ENCODE measurements around the gene LCNL1. TPM values are rescaled to one million over a fixed set of nuclear protein-coding genes. Genes with fewer than 3 reads are reported as not detected.

LCNL1 gene
- total RNA-seq, 1 donor from 2014 or later = not detected

DNA sequence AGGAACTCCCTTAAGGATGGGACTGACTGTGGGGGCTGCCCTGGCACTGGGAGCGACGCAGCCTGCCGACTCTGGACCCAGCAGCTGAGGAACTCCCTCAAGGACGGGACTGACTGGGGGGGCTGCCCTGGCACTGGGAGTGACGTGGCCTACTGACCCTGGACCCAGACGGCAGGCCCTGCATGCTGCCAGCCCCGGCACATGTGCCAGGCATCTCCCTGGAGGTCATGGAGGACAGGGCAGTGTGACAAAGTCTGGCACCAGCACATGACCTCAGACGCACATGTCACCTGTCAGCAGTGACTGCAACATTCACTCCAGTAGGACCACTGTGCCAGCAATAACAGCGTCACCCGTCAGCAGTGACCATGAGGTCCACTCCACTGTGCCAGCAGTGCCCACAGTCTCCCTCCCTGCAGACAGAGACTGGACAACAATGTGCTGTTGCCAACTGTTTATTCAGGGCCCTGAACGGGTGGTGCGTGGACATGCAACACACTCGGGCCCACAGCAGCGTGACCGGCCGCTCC is 42.7 kb upstream of the LCNL1 start:
- DNase-seq (ENCODE audit: low read depth) = no peak
- no peak overlapping the region for H3K4me3 ChIP-seq (ENCODE audit: low read depth, low read length)
- no peak for TF ChIP-seq CTCF (conservative IDR thresholded peaks at IDR 0.05; ENCODE audit: low read depth, low read length)

DNA sequence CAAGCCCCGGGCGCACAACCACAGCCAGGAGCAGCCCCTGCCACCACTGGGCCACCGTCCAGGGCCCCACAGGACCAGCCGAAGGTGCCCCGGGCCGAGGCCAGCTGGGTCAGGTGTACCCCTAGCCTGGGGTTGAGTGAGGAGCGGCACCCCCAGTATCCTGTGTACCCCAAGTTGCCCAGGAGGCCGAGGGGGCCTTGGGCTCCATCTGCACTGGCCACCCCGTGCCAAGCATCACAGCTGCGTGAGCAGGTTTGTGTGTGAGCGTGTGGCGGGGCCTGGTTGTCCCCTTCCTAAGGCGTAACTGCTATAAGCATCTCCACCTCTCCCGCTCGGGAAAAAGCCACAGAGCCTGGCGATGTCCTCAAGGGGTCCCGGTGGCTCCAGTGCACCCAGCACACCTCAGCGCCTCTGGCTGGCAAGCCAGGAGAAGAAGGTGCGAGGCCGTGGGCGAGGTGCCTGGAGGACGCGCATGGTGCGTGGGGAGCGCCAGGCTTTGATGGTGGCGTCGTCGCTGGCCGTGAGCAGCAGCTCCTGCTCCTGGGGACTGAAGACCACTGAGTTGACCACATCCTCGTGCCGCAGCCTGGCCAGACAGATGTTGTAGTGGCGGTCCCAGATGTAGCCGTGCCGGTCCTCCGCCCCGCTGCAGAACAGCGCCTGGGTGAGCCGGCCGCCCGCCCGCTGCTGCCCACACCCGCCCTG is 42.1 kb upstream of the LCNL1 start:
- no peak for DNase-seq (ENCODE audit: low read depth)
- TF ChIP-seq CTCF (conservative IDR thresholded peaks at IDR 0.05; ENCODE audit: low read depth, low read length) = no peak
- no peak overlapping the region for H3K4me3 ChIP-seq (ENCODE audit: low read depth, low read length)

- no peak overlapping the region for H3K4me3 ChIP-seq (ENCODE audit: low read depth, low read length)
- TF ChIP-seq CTCF (conservative IDR thresholded peaks at IDR 0.05; ENCODE audit: low read depth, low read length) = no peak
- no peak for DNase-seq (ENCODE audit: low read depth)
Observed at GRCh38 chr9:136941231-136942111, 41.3 kb upstream of the LCNL1 start.

DNA sequence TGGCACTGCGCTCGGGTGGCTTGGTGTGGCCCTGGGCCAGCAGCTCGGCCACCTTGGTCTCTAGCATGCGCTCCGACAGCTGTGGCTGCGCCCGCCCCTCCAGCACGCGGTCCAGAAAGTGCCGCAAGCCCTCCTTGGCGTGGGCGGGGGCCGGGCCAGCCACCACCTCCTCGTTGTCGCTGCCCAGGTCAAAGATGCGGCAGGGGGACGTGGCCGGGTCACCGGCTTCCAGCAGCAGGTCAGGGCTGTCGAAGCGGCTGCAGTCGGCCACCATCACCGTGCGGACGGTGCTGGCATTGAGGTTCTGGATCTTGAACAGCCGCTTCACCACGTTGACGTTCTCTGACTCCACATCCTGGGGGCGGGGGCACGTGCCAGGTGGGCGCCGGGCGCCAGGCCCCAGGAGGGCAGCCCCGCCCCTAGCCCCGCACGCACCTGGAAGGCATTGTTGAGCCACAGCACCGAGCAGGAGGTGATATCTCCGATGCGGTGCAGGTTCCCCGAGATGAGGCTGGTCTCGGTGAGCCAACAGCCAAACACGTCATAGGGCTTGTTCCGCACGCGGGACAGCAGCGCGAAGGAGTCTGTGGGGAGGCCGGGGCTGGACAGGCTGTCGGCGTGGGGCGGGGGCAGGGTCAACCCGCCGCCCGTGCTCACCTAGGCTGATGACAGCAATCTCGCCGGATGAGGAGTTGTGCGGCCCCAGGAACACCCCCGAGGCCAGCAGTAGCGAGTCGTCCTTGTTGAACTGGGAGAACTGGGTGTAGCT is 40.5 kb upstream of the LCNL1 start:
- no peak for TF ChIP-seq CTCF (conservative IDR thresholded peaks at IDR 0.05; ENCODE audit: low read depth, low read length)
- DNase-seq (ENCODE audit: low read depth) = no peak

GRCh38 chr9:136942881-136943230 is 39.9 kb upstream of the LCNL1 start:
- H3K4me3 ChIP-seq (ENCODE audit: low read depth, low read length) = peak overlapping the region; percentile 91
- TF ChIP-seq CTCF (conservative IDR thresholded peaks at IDR 0.05; ENCODE audit: low read depth, low read length) = no peak
- DNase-seq (ENCODE audit: low read depth) = no peak

More for the DNA sequence above, 40.5 kb upstream of the LCNL1 start:
- H3K4me3 ChIP-seq (ENCODE audit: low read depth, low read length) = no peak overlapping the region

GRCh38 chr9:136943291-136944211 is 39.2 kb upstream of the LCNL1 start:
- no peak for TF ChIP-seq CTCF (conservative IDR thresholded peaks at IDR 0.05; ENCODE audit: low read depth, low read length)
- no peak for DNase-seq (ENCODE audit: low read depth)
- peak overlapping the region; percentile 91 for H3K4me3 ChIP-seq (ENCODE audit: low read depth, low read length)

Data from epithelial cell of proximal tubule (primary cell).